A673 (cell line): ENCODE data around the gene GPR26. TPM values are rescaled to one million over a fixed set of nuclear protein-coding genes. Genes with fewer than 3 reads are reported as not detected.

ENCODE experiments used
- BruUV-seq: library from RNA; stranded (reverse); fragments of 400-500 nt; replicated peaks from 2 replicates; lab custom pipeline; 2021; lab: Mats Ljungman, UMichigan
- CTCF ChIA-PET: fragments of 300-600 bp; sonication (Branson Sonifier 250); formaldehyde crosslinking; loops from one replicate; lab custom pipeline; 2022; ENCODE audit warnings: antibody characterized with exemption; lab: Charles Lee
- POLR2A ChIA-PET: fragments of 300-600 bp; sonication (Branson Sonifier 250); formaldehyde crosslinking; loops from one replicate; lab custom pipeline; 2022; ENCODE audit warnings: antibody characterized with exemption; ENCODE audit not compliant: low non-redundant PET; lab: Charles Lee
- DNase-seq: peaks from one replicate; pipeline ENCODE4 v3.0.0-alpha.2; 2015; ENCODE audit warnings: low spot score
- H3K27ac ChIP-seq: fragments of 200-600 bp; sonication (generic); 2 replicates; pipeline ENCODE4 v1.5.1; 2016; ENCODE audit warnings: mixed run types, low read depth, mild to moderate bottlenecking, mixed read lengths, antibody characterized with exemption, low read length; ENCODE audit not compliant: poor library complexity, severe bottlenecking
- H3K27me3 ChIP-seq: fragments of 200-600 bp; sonication (generic); replicated peaks from 2 replicates; pipeline ENCODE4 v1.6.1; 2017; ENCODE audit warnings: mixed run types, low read depth, mild to moderate bottlenecking, mixed read lengths, antibody characterized with exemption, low read length; ENCODE audit not compliant: insufficient read depth, poor library complexity
- H3K36me3 ChIP-seq: fragments of 200-600 bp; sonication (generic); 2 replicates; pipeline ENCODE4 v1.6.1; 2016; ENCODE audit warnings: mixed run types, mild to moderate bottlenecking, mixed read lengths, antibody characterized with exemption, low read length; ENCODE audit not compliant: insufficient read depth, poor library complexity, severe bottlenecking
- H3K4me1 ChIP-seq: fragments of 200-600 bp; sonication (generic); 2 replicates; pipeline ENCODE4 v1.6.1; 2017; ENCODE audit warnings: mixed run types, mild to moderate bottlenecking, mixed read lengths, antibody characterized with exemption, low read length; ENCODE audit not compliant: insufficient read depth, poor library complexity, severe bottlenecking
- H3K4me3 ChIP-seq: fragments of 200-600 bp; sonication (generic); 2 replicates; pipeline ENCODE4 v1.5.1; 2016; ENCODE audit warnings: low read depth, mixed run types, mild to moderate bottlenecking, mixed read lengths, low read length; ENCODE audit not compliant: poor library complexity, severe bottlenecking
- H3K9me3 ChIP-seq: fragments of 200-600 bp; sonication (generic); 2 replicates; pipeline ENCODE4 v1.6.1; 2016; ENCODE audit warnings: mixed run types, low read depth, mild to moderate bottlenecking, mixed read lengths, antibody characterized with exemption, low read length; ENCODE audit not compliant: poor library complexity, severe bottlenecking
- EZH2 ChIP-seq: fragments of 200-600 bp; sonication (generic); IDR thresholded peaks from 2 replicates; pipeline ENCODE4 v1.6.1; 2017; ENCODE audit warnings: borderline replicate concordance, low read depth, mild to moderate bottlenecking, mixed read lengths, antibody characterized with exemption, low read length; ENCODE audit not compliant: poor library complexity, severe bottlenecking
- intact Hi-C: fragments of 100-400 bp; cut with micrococcal nuclease; formaldehyde crosslinking; loops from one replicate; pipeline ENCODE4 v1.10.0; 2022; ENCODE audit not compliant: unreplicated experiment
- total RNA-seq: library from RNA; stranded (reverse); gene quantifications from 2 replicates; pipeline ENCODE4 v1.2.3, GENCODE V29; 2021
- TF ChIP-seq, protein P1 (sequence below): fragments of 300-800, 200-600 bp; sonication (generic); conservative IDR thresholded peaks from 2 replicates; pipeline ENCODE4 v1.5.1; 2017; ENCODE audit warnings: low read depth, mild to moderate bottlenecking, antibody characterized with exemption, low read length, moderate library complexity, mixed read lengths

The GPR26 gene
- total RNA-seq, 1 experiment from 2014 or later = not detected

DNA sequence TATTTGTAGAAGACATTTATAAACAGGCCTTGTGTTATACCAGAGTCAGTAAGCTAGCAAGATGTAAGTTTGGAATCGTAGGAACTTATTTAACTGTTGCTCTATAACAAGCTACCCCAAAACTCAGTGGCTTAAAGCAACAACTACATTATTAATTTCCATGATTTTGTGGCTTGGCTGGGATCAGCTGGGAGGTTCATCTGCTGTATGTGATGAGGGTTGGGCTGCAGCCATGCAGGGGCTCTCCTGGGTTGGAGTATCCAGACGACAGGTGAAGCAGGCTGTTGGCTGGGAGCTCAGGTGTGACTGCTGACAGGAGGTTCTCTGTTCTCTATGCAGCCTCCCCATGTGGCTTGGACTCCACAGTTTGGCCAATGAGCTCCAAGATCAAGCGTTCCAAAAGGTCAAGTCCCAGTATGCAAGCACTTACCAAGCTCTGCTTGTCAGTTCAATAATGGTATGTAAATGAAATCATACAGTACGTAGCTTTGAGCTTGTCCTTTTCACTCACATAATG, 52.4 kb downstream of the GPR26 start:
- POLR2A ChIA-PET = no interaction called here
- no peaks in the 10 kb centered on the region for H3K9me3 ChIP-seq
- no peak overlapping the region for H3K4me3 ChIP-seq
- DNase-seq = no peak
- peaks cover 16% of the 10 kb centered on the region for H3K27me3 ChIP-seq
- CTCF ChIA-PET = no interaction called here
- no peak for TF ChIP-seq EZH2
- TF ChIP-seq, protein P1, sequence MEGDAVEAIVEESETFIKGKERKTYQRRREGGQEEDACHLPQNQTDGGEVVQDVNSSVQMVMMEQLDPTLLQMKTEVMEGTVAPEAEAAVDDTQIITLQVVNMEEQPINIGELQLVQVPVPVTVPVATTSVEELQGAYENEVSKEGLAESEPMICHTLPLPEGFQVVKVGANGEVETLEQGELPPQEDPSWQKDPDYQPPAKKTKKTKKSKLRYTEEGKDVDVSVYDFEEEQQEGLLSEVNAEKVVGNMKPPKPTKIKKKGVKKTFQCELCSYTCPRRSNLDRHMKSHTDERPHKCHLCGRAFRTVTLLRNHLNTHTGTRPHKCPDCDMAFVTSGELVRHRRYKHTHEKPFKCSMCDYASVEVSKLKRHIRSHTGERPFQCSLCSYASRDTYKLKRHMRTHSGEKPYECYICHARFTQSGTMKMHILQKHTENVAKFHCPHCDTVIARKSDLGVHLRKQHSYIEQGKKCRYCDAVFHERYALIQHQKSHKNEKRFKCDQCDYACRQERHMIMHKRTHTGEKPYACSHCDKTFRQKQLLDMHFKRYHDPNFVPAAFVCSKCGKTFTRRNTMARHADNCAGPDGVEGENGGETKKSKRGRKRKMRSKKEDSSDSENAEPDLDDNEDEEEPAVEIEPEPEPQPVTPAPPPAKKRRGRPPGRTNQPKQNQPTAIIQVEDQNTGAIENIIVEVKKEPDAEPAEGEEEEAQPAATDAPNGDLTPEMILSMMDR = no peak
- no peak overlapping the region for H3K27ac ChIP-seq
- no TSS peak for BruUV-seq
- intact Hi-C loops = no loop called here
- H3K36me3 ChIP-seq = no peaks in the 10 kb centered on the region
- no peaks in the 10 kb centered on the region for H3K4me1 ChIP-seq

DNA sequence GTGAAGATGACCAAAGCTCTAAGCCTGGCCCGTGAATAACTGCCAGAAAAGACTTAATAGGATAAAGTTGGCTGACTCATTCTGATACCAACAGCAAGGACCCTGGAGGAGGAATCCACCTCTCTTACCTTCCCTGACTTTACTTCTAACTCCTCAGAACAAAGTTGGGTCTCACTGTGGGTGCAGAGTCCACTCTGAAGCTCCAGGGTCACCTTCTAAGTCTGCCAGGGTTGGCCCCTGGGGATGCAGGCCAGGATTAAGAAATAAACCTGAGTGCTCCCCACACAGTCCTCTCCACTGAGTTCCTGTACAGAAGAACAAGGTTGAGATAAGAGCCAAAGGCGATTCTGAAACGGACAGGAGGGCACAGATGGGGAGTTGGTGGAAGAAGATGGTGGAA, 54.4 kb downstream of the GPR26 start:
- H3K27ac ChIP-seq = no peak overlapping the region
- no peak for TF ChIP-seq EZH2
- TF ChIP-seq, protein P1 = no peak
- CTCF ChIA-PET = no interaction called here
- H3K9me3 ChIP-seq = no peaks in the 10 kb centered on the region
- POLR2A ChIA-PET = no interaction called here
- no peaks in the 10 kb centered on the region for H3K36me3 ChIP-seq
- no peak for DNase-seq
- no peaks in the 10 kb centered on the region for H3K4me1 ChIP-seq
- BruUV-seq = no TSS peak
- no peak overlapping the region for H3K4me3 ChIP-seq
- intact Hi-C loops = no loop called here
- H3K27me3 ChIP-seq = peaks cover 16% of the 10 kb centered on the region

DNA sequence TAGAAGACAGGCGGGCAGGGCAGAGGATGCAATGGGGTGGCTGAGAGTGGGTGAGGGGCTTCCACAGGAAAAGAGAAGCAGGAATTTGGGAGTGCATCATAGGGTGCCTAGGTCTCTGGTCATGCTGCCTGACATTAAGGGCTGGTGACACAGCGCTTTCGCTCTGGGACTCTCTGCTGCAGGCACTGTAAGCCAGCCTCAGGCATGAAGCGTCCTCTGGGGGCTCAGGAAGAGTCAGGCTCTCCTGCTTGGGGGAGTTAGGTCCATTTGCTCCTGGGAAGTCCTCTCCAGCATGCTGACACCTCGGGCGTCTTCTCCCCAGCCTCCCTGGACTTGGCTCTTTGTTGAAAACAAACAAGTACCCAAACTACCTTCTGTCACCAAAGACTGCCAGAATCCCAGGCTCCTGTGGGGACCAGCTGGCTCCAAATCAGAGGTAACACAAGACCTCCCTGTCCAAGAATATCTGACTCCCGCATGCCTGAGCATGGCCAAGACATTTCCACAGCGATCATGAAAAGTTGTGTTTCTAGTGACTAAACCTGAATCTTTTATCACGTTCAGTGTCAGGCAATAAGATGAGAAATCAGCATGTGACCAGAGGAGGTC, 55.4 kb downstream of the GPR26 start:
- no peak overlapping the region for H3K27ac ChIP-seq
- CTCF ChIA-PET = no interaction called here
- TF ChIP-seq, protein P1 = no peak
- TF ChIP-seq EZH2 = no peak
- DNase-seq = no peak
- H3K4me3 ChIP-seq = no peak overlapping the region
- POLR2A ChIA-PET = no interaction called here
- BruUV-seq = no TSS peak
- no peaks in the 10 kb centered on the region for H3K9me3 ChIP-seq
- intact Hi-C loops = no loop called here
- H3K27me3 ChIP-seq = peaks cover 16% of the 10 kb centered on the region
- H3K36me3 ChIP-seq = no peaks in the 10 kb centered on the region
- no peaks in the 10 kb centered on the region for H3K4me1 ChIP-seq
